NAMALWA (cell line): ENCODE measurements around the gene RASSF9.

Experiments
- DNase-seq: peaks from one replicate; pipeline ENCODE4 v3.0.0-alpha.2; 2015; ENCODE audit warnings: low spot score

Gene RASSF9

DNA sequence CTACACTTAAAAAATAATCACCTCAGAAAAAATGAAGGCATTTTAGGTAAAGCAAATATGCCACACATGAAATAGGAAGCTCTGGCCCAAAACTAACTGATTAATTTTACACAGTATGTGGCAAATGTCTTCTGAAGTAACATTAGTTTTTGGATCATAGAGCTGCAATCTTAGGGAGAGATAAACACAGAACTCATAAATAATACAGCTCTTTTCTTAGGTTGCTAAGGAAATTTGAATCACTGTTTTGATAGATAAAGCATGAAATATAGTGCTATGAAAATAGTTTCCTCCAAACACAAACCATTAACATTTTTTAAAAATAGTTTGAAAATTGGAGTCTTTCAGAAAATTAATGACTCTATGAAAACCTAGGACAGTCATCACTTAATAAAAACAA, 15.0 kb downstream of the RASSF9 start:
- no peak for DNase-seq

DNA sequence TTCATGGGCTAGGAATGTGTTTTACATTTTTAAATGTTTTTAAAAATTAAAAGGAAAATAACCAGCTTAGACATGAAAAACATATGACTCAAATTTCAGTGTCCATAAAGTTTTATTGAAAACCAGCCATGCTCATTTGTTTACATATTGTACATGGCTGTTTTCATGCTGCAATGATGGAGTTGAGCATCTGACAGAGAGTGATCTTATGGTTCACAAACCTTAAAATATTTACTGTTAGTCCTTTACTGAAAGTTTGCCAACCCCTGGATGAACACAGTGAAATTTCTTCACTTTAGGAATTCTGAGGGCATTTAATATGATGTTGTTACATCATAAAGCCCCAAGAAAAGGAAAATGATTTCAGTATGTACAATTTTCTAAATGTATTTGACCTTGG, 16.1 kb downstream of the RASSF9 start:
- DNase-seq = no peak

- DNase-seq = no peak
These were observed 21.5 kb downstream of the RASSF9 start for GRCh38 chr12:85814741-85815140.

DNA sequence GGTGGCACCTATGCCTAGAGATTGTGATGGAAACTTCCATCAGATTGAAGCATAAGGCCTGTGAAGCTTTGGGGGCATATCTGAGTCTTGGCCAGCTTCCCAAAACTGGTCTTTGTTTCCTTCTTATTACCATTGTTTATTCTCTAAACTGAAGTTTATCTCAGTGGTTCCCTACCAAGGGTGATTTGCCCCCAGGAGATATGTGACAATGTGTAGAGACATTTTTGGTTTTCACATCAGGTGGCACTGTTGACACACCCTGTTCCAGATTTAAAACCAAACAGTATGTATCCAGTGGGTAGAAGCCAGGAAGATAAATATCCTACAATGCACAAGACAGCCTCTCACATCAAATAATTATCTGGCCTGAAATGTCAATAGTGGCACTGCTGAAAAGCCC, 22.1 kb downstream of the RASSF9 start:
- no peak for DNase-seq

- no peak for DNase-seq
These were observed 26.7 kb downstream of the RASSF9 start for GRCh38 chr12:85809500-85809899.

GRCh38 chr12:85807730-85808129, 28.5 kb downstream of the RASSF9 start:
- no peak for DNase-seq

GRCh38 chr12:85805654-85806053, 30.6 kb downstream of the RASSF9 start:
- DNase-seq = no peak

DNA sequence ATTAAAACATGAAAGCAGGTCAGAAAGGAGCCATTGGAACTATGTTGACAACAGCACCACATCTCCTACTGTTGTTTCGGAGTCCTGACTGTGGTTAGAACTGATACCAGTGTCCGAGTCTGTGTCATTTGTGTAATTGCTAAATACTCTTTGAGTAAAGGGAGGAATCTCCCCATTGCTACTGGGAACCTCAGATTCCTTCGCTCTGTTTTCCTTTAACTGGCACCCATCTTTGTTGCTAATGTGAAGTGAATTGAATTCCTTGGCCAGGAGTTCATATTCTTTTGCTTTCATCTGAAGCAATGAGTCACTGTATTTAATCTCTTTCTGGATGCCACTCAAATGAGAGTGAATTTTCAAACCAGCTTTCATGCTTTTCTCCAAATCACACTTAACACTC, 31.5 kb downstream of the RASSF9 start:
- DNase-seq = no peak

GRCh38 chr12:85803923-85804322, 32.3 kb downstream of the RASSF9 start:
- no peak for DNase-seq

DNA sequence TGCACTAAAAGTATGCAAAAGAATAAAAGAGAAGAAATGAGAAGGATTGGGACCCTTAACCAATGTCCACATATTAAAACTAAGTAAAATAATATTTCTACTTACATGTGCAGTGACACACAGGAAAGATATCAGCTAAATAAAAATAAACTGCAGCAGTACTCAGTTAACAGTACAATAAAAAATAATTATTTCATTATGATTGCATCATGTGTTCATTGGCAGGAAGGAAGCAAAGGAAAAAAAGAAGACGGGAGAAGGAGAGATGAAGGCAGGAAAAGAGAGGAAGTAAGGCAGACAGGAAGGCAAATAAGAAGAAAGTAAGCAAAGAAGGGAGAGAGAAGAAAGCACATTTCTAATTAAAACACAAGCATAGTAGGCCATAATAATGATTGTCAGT, 33.0 kb downstream of the RASSF9 start:
- DNase-seq = no peak

- DNase-seq = no peak
These were observed 38.1 kb downstream of the RASSF9 start for GRCh38 chr12:85798122-85798521.

DNA sequence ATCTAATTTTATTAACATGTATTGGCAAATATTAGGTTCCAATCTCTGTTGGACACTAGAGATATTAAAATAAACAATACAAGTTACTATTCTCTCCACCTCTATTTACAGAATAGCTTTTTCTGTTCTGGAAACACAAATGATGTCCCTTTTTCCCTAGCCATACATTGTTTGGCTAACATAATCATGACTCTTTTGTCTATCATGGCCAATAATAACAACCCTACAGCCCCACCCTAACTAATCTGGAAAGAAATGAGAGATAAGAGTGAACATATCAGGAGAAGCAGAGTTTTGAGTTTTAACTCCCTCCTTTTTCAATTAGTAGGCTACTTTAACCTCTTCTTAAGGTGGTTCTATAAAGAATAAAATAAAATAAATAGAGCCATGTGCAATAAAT, 40.2 kb downstream of the RASSF9 start:
- no peak for DNase-seq

- no peak for DNase-seq
These were observed 41.7 kb downstream of the RASSF9 start for GRCh38 chr12:85794531-85794930.

DNA sequence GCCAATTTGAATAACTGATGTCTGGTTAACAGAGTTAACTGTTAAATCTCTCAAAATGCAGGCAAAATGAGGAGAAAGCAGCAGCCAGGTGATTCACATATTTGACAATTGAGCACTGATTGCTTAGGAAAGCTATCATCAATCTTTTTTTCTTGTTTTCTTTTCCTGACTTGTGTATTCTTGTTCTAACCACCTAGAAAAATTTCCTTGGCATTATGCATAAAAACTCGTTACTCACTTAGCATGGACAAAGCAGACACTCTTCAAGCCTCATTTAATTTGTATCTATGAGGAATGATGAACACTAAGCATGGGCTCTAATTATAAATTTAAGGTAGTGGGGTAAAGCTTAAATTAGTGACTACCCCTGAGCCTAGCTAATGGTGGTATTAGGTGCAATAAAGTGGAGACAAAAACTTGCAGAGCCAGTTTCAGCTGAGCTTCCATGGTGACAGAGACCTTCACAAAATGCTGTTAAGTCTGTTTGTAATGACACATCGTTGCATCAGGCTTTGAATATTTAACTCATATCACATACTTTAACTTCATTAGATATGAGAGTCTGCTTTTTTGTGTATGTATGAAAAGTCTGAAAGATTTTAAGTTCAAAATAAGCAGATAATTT, 52.0 kb downstream of the RASSF9 start:
- no peak for DNase-seq

DNA sequence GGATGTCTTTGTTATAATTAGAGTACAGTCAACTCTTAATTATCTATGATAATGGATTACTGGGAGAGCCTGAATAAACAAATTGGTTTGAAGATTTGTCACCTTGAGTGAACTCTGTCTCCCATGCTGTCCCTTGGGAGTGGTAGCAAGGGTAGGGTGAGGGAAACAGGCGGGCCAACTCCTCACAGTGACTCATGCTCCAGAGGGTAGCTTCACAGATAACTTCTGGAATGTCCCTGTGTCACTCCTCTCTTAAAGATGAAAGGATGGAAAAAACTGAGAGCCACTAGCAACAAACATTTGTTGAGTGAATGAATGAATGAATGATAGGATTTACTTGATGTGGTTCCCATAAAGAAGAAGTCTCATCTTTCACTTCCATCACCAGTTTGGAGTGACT, 53.5 kb downstream of the RASSF9 start:
- DNase-seq = no peak

DNA sequence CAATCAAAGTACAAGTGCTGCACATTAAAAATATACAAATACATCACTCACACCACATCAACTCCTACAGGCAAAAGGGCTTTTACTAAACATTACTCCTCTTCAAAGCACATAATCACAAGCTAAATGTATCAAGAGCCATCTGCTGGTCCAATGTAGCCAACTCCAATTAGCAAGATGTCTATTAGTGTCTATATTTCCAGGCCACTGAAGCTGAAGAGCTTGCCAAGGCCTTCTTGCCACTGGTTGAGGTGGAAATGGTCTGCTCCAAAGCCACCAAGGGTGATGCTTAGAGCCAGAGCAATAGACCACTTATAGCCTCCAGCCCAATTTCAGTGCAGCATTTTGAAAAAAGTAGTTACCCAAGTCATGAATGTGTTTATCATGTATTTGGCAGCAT, 54.4 kb downstream of the RASSF9 start:
- no peak for DNase-seq

- no peak for DNase-seq
These were observed 56.4 kb downstream of the RASSF9 start for GRCh38 chr12:85779768-85780167.

GRCh38 chr12:85775091-85775490, 61.1 kb downstream of the RASSF9 start:
- DNase-seq = no peak

- no peak for DNase-seq
These were observed 70.7 kb downstream of the RASSF9 start for GRCh38 chr12:85765453-85765869.

- DNase-seq = no peak
These were observed 76.6 kb downstream of the RASSF9 start for GRCh38 chr12:85759623-85760022.

- DNase-seq = no peak
These were observed 77.1 kb downstream of the RASSF9 start for GRCh38 chr12:85759091-85759490.

GRCh38 chr12:85755760-85756159, 80.4 kb downstream of the RASSF9 start:
- no peak for DNase-seq
